ENCODE results near the gene CDK5.

GRCh38 chr7:151102991-151103390, 45.3 kb upstream of the CDK5 start:
- no peak for TF ChIP-seq POLR2AphosphoS5 (IDR thresholded peaks at IDR 0.05)
- no peak for TF ChIP-seq CTCF (IDR thresholded peaks at IDR 0.05)

Measured in prostate gland (tissue), 2 donors.